Superior temporal gyrus (tissue), 1 donor: ENCODE results near the gene CCDC92.

ENCODE experiments used
- DNase-seq: peaks from one replicate; pipeline ENCODE4 v3.0.0-alpha.2; 2016; ENCODE audit errors: extremely low spot score

Gene CCDC92

DNA sequence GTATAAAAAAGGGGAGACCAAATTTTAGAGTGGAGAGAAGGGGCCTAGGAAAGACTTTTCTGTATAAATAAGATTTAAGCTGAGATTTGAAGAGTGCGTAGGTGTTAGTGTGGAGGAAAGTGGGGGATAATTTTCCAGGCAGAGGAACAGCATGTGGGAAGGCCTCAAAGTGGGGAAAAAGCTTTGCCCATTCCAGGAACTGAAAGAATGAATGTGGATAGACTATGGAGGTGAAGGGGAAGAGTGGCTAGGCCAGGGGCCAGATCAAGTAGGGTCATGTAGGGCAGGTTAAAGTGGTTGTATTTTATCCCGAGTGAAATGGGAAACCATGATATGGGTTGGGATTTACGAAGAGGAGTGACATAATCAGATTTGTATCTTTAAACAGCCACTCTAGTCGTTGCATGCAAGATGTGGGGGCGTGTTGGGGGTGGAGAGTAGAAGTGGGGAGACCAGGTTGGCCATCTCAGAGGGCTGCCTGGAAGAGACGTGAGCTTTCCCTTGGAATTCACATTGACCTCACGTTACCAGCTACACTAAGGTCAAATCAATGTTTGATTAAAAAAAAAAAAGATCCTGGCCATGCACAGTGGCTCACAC, 3.7 kb upstream of the CCDC92 start:
- DNase-seq: no peak

DNA sequence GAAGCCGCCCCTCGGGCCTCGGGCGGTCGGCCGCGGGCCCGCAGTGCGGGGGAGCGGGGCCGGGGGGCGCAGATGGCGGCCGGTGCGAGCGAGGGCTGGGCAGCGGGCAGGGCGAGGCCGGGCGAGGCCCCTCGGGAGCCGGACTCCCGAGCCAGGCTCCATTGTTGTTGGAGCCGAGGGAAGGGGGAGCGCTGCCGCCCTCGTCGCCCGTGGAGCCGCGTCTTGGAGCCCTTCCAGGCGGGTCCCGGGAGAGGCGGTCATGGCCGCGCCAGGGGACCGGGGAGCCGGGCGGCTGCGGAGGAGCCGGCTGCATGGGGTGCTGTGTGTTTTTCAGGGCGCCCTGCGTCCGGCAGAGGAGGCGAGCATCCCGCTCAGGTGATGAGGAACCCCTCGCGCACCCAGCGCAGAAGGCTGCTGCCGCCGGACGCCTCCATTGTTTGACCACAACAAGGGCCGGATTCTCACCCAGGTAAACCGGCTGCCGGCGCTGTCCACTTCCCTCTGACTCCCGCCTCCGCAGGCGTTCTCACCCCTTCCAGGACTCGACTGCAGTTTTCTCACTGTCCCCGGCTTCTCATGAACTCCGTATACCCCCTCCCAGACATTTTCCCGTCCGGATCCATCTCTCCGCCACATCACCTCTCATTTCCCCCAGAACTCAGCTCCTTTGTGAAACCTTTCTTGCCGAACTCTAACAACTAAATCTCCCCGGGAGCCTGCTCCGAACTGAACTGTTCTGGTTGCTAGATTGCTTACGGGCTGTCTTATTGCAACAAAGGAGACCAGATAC, 1.1 kb upstream of the CCDC92 start:
- peak; percentile 24 for DNase-seq

- DNase-seq: peak; percentile 6
Measured at GRCh38 chr12:123971770-123972456, 718 bp downstream of the CCDC92 start.

DNA sequence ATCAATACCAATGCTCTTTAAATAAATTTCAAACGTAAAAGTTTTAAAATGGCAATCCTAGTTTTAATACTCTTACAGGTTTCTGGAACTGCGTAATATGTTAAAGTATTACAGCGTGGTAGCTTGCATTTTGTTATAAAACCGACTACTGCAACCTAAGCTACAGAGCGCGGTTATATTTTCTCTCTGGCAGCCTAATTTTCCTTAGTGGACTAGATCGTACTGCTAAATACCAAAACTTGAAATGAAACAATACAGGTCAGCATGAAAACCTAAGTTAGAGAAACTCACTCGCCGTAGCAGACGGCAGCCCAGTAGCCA, 1.2 kb downstream of the CCDC92 start:
- DNase-seq: peak; percentile 72

DNA sequence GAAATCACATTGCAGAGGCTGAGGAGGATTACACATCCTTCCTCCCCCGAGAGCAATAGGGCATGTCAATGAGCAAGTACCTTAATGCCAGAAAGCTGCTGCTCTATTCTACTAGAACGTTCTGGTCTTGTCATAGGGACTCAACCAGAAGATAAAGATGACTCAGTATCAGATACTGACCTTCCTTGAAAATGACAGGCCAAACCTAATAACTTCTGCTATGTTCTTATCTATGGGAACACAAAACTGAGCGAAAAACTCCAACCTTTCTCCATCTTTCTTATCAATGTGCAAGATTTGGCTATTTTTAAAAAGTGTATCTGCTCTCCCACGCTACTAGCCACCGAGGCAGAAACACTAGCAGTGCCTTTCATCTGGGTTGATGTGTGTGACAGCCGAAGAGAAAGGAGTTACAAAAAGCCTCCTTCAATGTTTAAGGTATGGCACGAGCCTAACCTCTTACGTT, 5.5 kb downstream of the CCDC92 start:
- DNase-seq: no peak

- no peak for DNase-seq
Measured at GRCh38 chr12:123966596-123966995, 6.0 kb downstream of the CCDC92 start.

- no peak for DNase-seq
Measured at GRCh38 chr12:123965382-123965781, 7.2 kb downstream of the CCDC92 start.

- no peak for DNase-seq
Measured at GRCh38 chr12:123963821-123964220, 8.8 kb downstream of the CCDC92 start.

DNA sequence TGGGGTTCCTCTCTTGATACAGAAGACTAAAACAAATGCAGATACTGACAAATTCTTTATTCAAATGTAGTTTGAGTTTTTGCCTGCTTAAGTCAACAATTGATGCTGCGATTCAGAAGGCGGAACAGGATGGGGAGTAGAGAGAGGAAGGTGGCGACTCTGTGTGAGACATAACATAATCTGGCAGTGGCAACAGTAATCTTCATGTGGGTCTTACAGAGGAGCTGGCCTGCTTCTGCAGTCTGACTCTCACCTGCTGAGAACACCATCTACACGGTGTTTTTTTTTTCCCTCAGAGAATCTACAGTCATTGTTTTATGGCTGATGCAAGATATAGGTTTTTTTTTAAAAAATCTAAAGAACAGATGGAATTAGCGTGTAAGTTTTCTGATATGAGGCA, 10.1 kb downstream of the CCDC92 start:
- DNase-seq: no peak

GRCh38 chr12:123961585-123962345, 10.9 kb downstream of the CCDC92 start:
- no peak for DNase-seq

GRCh38 chr12:123960856-123961255, 11.8 kb downstream of the CCDC92 start:
- no peak for DNase-seq

DNA sequence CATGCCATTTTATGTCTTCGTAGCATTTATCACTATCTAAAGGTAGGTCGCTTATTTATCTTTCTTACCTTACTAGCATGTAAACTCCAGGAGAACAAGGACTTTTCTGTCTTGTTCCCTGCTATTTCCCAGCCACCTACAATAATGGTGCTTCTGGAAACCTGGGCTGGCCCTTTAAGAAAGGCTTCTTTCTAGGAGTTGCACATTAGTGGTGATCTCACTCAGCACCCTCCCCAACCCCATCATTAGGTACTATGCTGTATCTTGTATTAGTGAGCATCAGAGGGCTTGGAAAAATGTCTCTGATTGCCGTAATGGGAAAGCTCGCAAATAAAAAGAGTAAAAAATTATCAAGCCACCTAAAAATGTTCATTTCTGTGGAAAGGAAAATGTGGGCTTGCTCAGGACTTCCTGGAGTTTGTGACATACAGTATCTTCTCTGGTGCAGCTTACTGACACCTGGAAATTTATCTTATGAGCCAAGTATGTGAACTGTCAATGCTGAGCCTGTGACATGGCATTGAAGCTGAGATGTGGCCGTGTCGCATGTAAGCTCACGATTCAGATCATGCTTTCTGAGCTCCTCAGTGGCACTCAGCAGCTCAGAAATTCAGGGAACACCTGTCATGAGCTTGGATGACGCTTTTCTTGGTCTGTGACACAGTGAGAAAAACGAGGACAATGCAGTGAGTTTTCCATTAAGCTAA, 12.4 kb downstream of the CCDC92 start:
- no peak for DNase-seq

GRCh38 chr12:123958876-123959275, 13.8 kb downstream of the CCDC92 start:
- DNase-seq: no peak

GRCh38 chr12:123958462-123958861, 14.2 kb downstream of the CCDC92 start:
- no peak for DNase-seq

DNA sequence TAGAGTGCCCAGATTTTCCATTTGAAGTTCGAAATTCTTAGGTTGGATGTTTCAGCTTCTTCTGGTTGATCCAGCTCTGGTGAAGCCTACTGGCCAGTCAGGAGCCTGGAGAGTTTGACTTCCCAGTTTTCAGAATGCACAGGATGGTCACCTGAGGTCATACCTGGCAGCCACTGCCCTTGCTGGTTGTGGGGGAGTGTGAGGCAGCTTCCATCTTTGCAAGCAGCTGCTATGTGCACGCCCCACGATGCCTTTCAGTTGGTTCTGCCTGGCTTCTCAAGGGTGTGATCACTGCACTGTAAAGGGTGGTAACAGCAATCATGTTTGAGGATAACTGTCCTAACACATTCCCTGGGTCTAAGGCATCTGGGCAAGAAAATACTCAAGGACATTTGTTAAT, 15.4 kb downstream of the CCDC92 start:
- no peak for DNase-seq

DNA sequence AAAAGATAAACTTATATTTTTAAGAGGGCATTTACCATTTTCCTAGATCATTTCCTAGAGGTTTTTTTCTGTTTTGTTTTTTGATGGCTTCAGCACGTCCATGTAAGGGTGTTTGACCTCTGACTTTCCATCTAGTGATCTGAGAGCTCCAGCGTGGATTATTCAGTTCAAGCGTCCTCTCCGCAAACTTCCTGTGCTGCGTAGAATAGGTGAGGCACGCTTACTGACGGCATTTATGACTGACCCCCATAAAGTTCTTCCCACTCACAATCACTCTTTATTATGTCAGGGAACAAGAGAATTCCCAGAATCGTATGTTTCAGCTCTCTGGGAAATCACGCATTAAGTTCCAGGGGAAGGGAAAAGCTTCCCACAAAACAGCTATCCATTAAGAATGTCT, 16.4 kb downstream of the CCDC92 start:
- DNase-seq: no peak

GRCh38 chr12:123954647-123955350, 17.8 kb downstream of the CCDC92 start:
- DNase-seq: no peak

- DNase-seq: no peak
Measured at GRCh38 chr12:123952037-123952436, 20.6 kb downstream of the CCDC92 start.

DNA sequence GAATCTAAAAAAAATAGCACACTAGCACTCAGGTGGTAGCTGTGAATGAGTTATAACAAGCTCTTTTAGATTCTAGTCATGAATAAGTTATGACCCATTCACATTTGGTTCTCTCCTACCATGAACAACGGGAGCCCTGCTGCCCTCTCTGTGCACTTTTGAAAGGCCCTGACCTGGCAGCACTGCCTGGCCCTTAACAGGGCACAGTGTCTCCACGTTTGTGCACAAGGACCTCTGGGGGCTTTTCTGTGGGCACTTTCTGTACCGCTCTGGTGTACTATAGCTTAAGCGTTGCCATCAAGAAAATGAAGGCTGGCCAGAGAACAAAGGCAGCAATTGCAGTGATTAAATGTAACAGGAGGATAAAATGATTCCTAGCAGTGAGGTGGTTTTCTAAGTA, 21.2 kb downstream of the CCDC92 start:
- no peak for DNase-seq

DNA sequence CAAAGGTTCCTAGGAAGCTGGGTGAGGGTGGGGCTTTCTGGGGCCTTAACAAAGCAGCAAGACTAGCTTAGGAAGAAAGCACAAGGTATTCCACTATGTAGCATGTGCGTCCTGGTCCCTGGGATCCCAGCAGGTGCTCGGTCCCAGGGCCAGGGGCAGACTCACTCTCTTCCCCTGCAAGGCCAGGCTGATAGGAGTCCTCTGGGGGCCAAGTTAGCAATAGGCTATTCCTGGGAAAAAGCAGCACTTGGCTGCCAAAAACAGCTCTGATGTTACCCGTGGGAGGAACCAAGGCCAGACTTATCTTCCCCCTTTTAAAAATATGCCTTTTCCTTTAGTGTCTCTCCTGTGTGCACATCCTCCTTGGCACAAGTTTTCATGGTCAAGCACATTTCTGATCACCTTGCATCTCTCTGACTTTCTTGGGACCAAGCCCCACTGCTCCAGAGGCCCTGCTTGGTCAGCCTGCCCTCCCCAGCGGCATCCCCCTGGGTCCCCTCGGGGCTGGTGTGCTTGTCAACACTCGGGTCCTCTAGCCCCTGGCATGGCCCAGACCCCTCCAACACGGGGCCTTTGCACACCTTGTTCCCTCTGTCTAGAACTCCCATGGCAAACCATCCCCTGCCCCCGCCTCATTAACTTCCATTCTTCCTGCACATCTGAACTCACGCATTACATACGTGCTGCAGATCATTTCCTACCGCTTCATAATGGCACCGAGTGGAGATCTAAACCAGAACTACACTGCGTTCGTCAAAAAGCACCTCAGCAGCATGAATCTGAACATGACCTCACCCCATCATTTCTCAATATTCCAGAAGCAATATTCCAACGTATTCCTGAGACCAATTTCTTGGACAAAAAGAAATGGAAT, 21.9 kb downstream of the CCDC92 start:
- DNase-seq: no peak
